ENCODE data around the gene METTL15.
A peak's percentile ranks its signal among the peaks of the same experiment; 100 is the strongest.

- TF ChIP-seq CTCF (conservative IDR thresholded peaks at IDR 0.05; ENCODE audit: low read depth in 2 of 2) (no peak), REST (IDR thresholded peaks at IDR 0.05; ENCODE audit: unreplicated experiment) (no peak), POLR2AphosphoS5 (IDR thresholded peaks at IDR 0.05; ENCODE audit: low read depth) (peak; percentile 90), EZH2 (IDR thresholded peaks at IDR 0.05; ENCODE audit: low read depth, unreplicated experiment) (no peak), JUNB (IDR thresholded peaks at IDR 0.05; ENCODE audit: unreplicated experiment) (no peak)
Observed at GRCh38 chr11:28107750-28108618, at the start of gene METTL15, which contains the start of gene KIF18A.

All from GM23338 (cell line).